Renal cortex interstitium (tissue), 15 donors: ENCODE results near the gene SESN2. TPM values are rescaled to one million over a fixed set of nuclear protein-coding genes. Genes with fewer than 3 reads are reported as not detected.

Experiments
- DNase-seq, 11 donors: peaks; one replicate each; pipeline ENCODE4 v3.0.0-alpha.2; 2013; ENCODE audit warnings: low read depth in 9 of 11, low spot score in 4 of 11; ENCODE audit errors: extremely low read depth in 1 of 11
- long read RNA-seq, 16 experiments: transcript quantifications; one replicate each; lab custom pipeline, GENCODE V29; 2026
- polyA plus RNA-seq, 3 donors: library from polyadenylated mRNA; unstranded; fragments of 120-200 nt; gene quantifications; one replicate each; pipeline ENCODE4 v1.2.1, GENCODE V29; 2013; ENCODE audit not compliant: insufficient read length in 3 of 3

Gene SESN2
- 10 to 100 TPM; 16.8 to 19.9 (median 19.7) TPM for polyA plus RNA-seq
- long read RNA-seq, donor 1, transcript SESN2-201 (10 exons, 3,453 nt), result major isoform, 5 of 5 reads
- long read RNA-seq, donor 1, partial matches to known transcripts, result 0 of 5 reads
- long read RNA-seq, donor 1, other reads (novel, unspliced or antisense), result 0 of 5 reads
- long read RNA-seq, donor 2, partial matches to known transcripts, result 0 of 3 reads
- long read RNA-seq, donor 2, other reads (novel, unspliced or antisense), result 0 of 3 reads
- long read RNA-seq, donor 3, transcript SESN2-201 (10 exons, 3,453 nt), result major isoform, 8 of 8 reads
- long read RNA-seq, donor 3, partial matches to known transcripts, result 0 of 8 reads
- long read RNA-seq, donor 3, other reads (novel, unspliced or antisense), result 0 of 8 reads
- long read RNA-seq, donor 4, transcript SESN2-201 (10 exons, 3,453 nt), result major isoform, 5 of 43 reads
- long read RNA-seq, donor 4, partial matches to known transcripts, result 38 of 43 reads
- long read RNA-seq, donor 4, other reads (novel, unspliced or antisense), result 0 of 43 reads
- long read RNA-seq, donor 5, result 0 reads
- long read RNA-seq, donor 6, result 0 reads
- long read RNA-seq, donor 7, partial matches to known transcripts, result 0 of 1 reads
- long read RNA-seq, donor 7, other reads (novel, unspliced or antisense), result 0 of 1 reads
- long read RNA-seq, donor 8, transcript SESN2-201 (10 exons, 3,453 nt), result major isoform, 11 of 39 reads
- long read RNA-seq, donor 8, partial matches to known transcripts, result 28 of 39 reads
- long read RNA-seq, donor 8, other reads (novel, unspliced or antisense), result 0 of 39 reads
- long read RNA-seq, donor 9, partial matches to known transcripts, result 0 of 3 reads
- long read RNA-seq, donor 9, other reads (novel, unspliced or antisense), result 0 of 3 reads
- long read RNA-seq, donor 10, partial matches to known transcripts, result 0 of 4 reads
- long read RNA-seq, donor 10, other reads (novel, unspliced or antisense), result 0 of 4 reads
- long read RNA-seq, donor 11, partial matches to known transcripts, result 0 of 1 reads
- long read RNA-seq, donor 11, other reads (novel, unspliced or antisense), result 0 of 1 reads
- long read RNA-seq, donor 12, partial matches to known transcripts, result 6 of 8 reads
- long read RNA-seq, donor 12, other reads (novel, unspliced or antisense), result 0 of 8 reads
- long read RNA-seq, donor 13, transcript SESN2-201 (10 exons, 3,453 nt), result major isoform, 10 of 32 reads
- long read RNA-seq, donor 13, partial matches to known transcripts, result 22 of 32 reads
- long read RNA-seq, donor 13, other reads (novel, unspliced or antisense), result 0 of 32 reads
- long read RNA-seq, donor 14, partial matches to known transcripts, result 0 of 3 reads
- long read RNA-seq, donor 14, other reads (novel, unspliced or antisense), result 0 of 3 reads
- long read RNA-seq, donor 15, result 0 reads
- long read RNA-seq, donor 16, transcript SESN2-201 (10 exons, 3,453 nt), result major isoform, 12 of 12 reads
- long read RNA-seq, donor 16, partial matches to known transcripts, result 0 of 12 reads
- long read RNA-seq, donor 16, other reads (novel, unspliced or antisense), result 0 of 12 reads

- peak; percentile 92 to 99 (median 97) for DNase-seq
Observed at GRCh38 chr1:28259252-28259933, at the start of gene SESN2. Gene SESN2, plus strand, starts transcription at chr1:28259518. Its CDS starts 330 bp downstream, at chr1:28259848.

GRCh38 chr1:28209700-28210099 lies 49.6 kb upstream of the SESN2 start:
- no peak for DNase-seq

GRCh38 chr1:28213315-28213714 lies 46.0 kb upstream of the SESN2 start:
- no peak for DNase-seq

- DNase-seq, result no peak
Observed at GRCh38 chr1:28229089-28229488, 30.2 kb upstream of the SESN2 start.

GRCh38 chr1:28229996-28230395 lies 29.3 kb upstream of the SESN2 start:
- no peak for DNase-seq

- peak in 10 of 11 donors; percentile 79 to 93 (median 87) for DNase-seq
Observed at GRCh38 chr1:28232558-28233263, 26.6 kb upstream of the SESN2 start, which contains the start of gene DNAJC8. Gene DNAJC8, minus strand, starts transcription at chr1:28233029. Its CDS starts 31 bp downstream, at chr1:28232998.

GRCh38 chr1:28233264-28233606 lies 26.1 kb upstream of the SESN2 start:
- no peak for DNase-seq

GRCh38 chr1:28235755-28236655 lies 23.3 kb upstream of the SESN2 start, which contains the start of gene ATP5IF1:
Gene ATP5IF1, plus strand, starts transcription at chr1:28236124. Its CDS starts 60 bp downstream, at chr1:28236184.
- peak; percentile 90 to 98 (median 95) for DNase-seq

GRCh38 chr1:28236656-28237322 lies 22.5 kb upstream of the SESN2 start:
- DNase-seq, result no peak

GRCh38 chr1:28239004-28239403 lies 20.3 kb upstream of the SESN2 start:
- DNase-seq, result no peak

GRCh38 chr1:28240024-28240423 lies 19.3 kb upstream of the SESN2 start:
- DNase-seq, result no peak

GRCh38 chr1:28241638-28242241 lies 17.6 kb upstream of the SESN2 start:
- DNase-seq, result no peak

GRCh38 chr1:28243685-28244311 lies 15.5 kb upstream of the SESN2 start:
- DNase-seq, result no peak

GRCh38 chr1:28244549-28245251 lies 14.6 kb upstream of the SESN2 start:
- DNase-seq, result no peak
